NCI-H524 treated with DMSO at 0.1 percent for 48 hours (cell line): ENCODE measurements around the gene GATD1.

Experiments used
- DNase-seq: peaks from one replicate; lab custom pipeline; 2025; lab: John Stamatoyannopoulos, UW

GATD1 gene

DNA sequence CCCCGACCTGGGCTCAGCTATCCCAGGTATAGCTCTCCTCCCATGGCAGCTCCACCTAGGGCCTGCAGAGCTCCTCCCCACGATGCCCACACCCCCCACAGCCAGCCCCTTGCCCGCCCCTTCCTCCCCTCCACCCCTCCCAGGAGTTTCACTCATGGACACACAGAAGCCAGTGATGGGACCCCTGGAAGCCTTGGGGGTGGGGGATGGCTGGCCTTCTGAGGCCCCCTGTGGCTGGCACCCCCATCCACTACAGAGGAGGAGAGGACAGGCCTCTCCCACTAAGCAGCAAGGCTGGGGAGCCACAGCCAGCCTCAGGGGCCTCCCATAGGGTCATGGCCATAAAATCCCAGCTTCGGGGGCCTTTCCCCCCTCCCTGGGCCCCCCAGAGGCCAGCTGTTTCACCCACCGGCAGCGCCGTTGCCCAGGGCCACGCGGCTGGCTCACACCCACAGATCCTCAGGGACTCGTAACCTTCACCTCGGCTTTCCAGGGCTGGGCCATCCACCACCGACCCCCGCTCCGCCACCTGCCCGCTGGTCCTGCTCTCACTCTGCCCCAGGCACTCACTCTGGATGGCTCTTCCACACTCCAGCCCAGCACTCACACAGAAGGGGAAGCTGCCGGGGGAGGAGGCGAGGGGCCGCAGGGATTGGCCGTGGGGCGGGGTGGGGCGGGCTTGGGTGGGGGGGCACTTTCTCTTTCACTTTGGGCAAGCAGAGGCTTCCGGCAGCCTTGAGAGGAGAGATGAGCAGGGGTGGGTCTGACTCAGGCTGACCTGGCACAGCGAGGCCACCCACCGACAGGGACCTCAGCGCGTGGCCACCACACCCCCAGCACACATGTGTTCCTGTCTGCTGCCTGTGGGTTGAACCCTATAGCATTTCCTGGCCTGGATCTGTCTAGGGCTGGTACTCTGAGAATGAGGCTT, 18.6 kb upstream of the GATD1 start:
- no peak for DNase-seq

DNA sequence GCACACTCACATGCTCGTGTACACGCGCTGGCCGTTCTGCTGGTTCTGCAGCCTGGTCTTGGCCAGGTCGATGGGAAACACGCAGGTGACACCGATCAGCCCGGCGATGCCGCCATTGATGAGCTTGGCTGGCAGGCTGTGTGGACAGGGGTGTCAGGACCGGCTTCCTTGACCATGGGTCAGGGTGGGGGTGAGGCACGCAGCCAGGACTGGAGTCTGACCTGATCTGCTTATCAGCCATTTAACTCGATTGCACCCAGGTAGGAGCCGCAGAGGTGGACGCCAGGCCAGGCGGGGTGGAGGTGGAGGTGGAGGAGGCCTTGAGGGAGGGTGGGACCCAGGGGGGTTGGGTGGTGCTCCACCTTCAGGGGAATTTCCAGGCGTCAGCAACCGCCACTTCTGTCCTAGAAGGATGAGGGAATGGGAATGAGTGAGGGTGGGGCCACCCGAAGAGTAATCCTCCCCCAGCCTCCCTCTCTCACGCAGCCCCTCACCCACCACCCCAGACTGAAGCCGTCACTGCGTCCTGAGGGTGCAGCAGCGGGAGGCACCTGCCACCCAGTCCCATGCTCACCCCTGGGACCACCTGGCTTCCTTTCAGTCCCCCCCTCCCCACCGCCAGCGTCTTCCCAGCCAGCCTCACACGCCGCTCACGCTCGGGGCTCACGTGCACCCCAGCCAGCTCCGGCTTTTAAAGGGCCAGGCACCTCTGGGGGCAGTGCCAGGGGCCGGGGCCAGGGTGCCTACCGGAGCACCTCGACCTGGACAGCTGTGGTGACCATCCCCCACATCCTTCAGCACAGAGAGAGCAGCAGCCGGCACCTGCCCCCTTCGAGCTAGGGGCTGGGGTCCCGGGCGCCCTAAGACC, 17.7 kb upstream of the GATD1 start:
- no peak for DNase-seq

DNA sequence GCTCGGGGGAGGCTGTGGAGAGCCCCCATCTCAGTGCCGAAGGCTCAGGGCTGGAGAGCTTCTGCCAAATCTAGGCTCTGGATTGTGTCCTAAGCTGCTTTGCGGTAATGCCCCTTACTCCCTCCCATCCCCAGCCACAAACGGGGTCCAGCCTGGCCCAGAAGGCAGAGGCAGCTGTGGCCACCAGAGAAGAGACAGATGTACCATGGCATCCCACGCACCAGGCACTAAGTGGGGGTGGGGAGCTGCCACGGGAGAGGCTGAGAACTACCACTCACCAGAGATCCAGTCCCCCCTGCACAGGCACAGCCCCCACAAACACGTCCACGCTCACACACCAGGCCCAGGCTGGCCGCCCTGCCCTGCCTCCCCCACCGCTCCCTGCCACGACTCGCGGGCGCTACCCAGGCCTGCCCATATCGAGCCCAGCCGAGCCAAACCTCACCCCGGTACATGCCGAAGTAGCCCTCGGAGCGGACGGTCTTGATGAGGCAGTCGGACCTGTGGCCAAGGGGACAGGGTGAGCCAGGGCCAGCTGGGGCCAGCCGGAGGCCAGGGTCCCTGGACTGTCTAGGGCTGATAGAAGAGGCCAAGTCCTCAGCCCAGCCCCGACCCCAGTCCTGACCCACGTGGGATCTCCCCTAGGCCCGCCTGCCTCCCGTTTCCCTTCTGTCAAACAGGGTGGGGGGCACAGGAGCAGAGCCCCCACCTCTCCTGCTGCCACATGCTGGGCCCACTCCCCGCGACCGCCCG, 16.9 kb upstream of the GATD1 start:
- DNase-seq, result no peak

DNA sequence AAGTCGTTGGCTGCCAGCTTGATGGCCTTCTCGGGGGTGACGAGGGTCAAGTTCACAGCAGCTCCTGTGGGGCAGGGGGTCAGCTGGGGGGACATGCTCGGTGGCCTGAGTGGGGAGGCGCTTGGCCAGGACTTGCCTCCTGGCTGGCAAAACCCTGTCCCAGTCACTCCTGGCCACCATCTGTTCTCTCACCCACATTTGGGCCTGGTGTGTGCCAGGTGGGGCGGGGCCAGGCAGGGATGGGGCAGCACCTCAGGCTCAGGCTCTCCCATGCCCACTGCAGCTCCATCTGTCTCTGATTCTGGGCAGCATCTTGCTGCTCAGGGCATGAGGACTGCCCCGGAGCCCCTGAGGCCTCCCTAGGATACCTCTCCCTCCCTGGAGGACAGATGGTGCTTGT, 16.3 kb upstream of the GATD1 start:
- peak; percentile 59 for DNase-seq

DNA sequence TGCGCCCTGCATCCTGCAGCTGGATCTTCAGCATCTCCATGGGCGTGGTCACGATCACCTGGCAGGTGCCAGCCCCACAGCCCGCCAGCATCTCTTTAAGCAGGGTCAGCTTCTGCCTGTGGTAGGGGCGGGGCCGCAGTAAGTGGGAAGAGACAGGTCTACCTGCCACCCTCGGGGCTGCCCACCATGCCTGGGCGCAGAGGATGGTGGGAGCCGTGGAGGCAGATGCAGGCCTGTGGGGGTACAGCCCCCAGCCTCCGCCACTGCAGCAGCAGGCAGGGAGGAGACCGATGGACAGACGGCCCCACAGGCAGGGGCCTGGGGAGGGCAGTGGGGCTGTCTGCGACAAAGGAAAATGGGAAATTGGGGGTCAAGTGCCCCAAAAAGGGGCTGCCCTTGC, 15.6 kb upstream of the GATD1 start:
- no peak for DNase-seq

DNA sequence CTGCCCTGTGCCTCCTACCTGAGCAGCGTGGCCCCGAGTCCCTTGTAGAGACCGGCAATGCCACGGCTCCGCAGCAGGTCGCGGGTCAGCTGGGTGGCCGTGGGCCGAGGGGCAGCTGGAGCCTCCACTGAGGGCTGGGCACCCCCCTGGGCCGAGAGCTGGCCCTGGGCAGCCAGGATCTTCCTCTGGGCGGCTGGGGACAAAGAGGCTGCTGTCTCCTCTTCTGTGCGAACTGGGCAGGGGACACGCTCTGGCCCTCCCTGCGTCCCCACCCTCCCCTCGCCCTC, 15.2 kb upstream of the GATD1 start:
- DNase-seq, result no peak

DNA sequence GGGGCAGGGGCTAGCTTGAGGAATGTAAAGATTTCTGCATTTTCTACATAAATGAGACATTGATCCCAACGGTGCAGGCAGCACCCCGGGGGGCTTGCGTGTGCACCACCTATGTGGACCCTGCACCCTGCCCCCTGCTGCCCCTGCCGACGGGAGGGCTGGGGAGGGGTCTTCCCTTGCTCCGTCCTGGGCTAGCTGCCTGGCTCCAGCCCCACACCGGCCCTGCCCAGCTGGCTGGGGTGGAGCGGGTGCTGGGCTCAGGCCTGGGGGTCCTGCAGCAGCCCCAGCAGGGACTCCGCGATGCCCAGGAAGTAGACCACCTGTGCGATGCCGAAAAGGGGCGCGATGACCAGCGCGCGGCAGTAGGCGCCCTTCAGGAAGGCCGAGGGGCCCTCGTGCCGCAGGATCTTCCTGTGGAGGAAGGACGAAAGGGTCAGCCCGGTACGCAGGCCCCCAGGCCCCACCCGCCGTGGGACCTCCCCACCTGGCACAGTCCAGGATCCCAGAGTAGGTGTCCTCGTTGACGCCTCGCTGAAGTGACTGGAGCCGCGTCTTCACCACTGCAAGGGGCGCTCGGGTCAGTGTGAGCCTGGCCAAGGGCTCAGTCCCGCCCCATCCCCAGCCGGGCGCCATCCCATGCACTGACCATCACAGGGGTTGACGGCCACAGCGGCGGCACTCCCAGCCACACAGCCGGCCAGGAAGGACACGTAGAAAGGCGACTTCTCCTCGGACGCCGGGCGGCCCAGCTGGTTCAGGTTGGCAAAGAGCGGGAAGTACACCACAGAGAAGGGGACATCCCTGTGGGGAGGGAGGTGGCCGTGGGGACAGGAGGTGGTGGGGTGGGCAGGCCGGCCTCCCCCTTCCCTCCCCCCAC, 14.6 kb upstream of the GATD1 start:
- no peak for DNase-seq

DNA sequence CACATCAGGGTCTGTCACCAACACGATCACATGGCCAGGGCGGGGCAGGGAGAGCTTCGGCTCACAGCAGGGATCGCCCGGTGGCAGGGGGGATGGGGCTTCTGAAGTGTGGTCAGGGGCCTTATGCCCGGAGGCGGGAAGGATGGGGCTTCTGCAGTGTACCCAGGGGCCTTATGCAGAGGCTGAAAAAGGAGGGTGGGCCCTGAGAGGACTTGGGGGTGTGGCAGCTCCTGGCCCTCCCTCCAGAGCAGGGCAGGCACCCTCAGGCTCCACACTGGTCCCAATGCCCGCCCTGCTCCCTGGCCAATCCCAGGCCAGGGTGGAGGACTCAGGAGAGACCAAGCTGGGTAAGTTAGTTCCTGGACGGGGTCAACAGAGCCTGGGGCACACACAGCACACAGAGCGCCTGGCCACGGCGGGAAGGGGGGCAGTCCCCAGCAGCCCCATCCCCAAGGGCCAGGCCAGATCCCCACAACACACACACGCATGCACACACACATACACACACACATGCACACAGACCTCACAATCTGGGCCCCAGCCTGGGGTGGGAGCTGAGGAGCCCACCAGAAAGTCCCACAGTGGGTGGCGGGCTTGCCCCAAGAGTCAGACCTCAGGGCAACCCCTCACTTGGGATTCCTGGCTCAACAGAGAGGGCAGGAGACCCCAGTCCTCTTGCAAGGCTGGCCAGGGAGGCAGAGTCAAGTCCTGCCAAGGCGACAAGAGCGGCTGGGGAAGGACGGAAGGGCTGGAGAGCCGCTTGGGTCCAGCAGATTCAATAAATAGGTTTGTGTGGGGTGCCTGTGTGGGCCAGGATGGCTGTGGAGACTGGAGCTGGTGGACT, 13.7 kb upstream of the GATD1 start:
- no peak for DNase-seq

DNA sequence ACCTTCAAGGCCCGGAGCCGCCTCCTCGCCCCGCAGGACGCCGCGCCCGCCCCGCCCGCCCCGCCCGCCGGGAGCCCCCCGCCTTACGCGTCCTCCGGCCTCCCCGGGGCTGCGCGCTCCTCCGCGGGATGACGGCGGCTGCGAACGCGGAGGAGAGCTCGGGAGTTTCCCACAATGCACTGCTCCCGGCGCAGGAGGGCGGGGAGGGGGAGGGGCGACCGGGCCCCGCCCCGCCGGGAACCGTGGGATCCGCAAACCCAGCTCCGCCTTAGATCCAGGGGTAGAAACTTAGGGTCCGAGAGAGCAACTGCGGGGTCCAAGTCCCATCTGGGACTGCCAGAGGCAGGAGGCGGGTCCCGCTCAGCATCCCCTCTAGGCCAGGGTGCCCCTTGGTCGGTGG, 12.7 kb upstream of the GATD1 start, which contains the start of gene CEND1:
TSS of gene CEND1 (minus strand) at position 148 of the 400 bp plus-strand sequence. CDS start 1,514 bp downstream, outside the sequence.
- DNase-seq, result no peak

DNA sequence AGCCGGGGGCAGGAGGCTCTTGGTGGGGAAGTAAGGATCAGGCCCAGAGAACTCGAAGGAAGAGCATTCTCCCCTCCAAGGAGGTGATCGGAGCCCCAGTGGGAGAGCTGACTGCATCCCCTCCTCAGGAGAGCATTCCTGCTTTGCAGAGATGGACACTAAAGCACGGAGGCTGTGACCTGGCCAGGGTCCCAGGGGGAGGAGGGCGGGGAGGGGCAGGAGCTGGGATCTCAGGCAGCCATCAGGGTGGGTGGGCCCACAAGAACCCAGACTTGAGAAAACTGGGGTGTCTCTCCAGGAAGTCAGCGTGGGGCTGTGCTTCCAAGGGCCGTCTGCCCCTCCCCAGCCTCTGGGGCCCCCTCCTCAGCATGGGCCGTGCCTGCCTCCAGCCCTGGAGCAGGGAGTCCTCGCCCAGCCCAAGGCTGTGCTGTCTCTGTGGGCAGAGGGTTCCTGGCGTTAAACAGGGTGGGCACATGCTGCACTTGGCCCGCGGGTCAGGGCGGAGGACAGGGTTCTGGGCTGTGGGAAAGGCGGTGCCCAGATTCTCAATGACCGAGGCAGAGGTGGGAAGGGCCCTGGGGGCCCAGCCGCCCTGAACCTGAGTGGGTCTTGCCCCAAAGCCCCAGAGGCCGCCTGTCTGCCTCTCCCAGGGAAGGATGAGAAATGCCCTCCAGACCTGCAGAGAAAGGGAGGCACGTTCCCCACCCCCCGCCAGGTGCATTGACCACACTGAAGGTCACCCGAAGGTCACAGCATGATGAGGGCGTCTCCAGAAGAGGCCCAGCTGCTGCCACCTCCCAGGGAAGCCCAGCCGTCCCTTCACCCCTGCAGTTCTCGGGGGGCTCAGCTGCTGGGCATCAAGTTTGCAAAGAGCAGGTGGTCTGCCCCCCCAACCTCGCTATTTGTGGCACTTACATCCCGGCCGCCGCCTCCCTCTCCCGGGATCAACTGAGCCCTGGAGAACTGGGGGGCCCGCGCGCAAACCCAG, 12.0 kb upstream of the GATD1 start:
- no peak for DNase-seq

DNA sequence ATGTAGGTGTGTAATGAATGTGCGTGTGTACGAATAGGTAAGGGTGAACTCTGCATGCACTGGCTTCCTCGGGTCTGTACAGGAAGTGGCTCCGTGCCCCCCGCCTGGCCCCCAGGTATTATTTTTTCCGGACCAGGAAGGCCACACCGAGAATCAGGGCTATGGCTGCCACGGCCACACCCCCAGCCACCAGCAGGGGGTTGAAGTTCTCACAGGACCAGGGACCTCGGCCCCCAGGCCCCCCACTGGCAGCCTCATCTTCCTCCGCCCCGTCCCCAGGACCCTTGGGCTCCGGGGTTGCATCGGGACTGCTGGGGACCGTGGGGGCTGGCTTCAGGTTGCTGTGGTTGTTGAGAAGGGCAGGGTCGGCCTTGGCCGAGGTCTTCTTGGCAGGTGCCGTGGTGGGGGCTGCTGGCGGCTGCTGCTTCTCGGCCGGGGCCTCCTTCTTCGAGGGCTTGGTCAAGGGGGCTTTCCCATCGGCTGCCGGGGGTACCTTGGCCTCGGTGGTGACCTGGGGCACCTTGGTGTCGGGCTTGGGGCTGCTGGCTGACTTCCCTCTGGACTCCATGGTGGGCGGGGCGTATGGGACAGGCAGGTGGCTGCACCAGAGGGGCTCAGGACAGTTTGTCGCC, 10.8 kb upstream of the GATD1 start:
- no peak for DNase-seq

DNA sequence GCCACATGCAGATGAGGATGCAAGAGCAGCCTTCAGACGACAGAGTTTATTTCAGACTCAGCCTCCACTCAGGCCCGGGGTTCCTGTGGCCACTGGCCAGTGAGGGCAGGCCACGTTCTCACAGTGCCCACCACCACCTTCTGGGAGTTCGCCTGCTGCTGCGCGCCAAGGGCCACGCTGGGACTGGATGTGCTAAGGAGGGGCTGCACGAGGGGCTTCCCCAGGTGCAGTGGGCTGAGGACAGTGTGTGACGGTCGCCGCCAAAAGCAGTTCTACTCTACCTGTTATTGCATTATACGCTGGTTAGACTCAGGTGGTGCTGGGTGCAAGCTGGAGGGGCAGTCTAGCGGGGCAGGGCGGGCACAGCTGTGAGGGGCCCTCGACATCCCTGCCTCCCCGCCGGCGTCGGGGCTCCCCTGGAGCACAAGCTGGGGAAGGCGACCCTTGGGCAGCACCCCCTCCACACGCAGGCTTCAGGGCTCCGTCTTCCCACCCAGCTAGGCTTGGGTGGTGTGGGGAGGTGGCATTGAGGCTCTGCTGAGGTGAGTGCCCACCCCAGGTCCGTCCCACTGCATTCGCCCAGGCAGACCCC, 9.9 kb upstream of the GATD1 start:
- DNase-seq, result no peak

DNA sequence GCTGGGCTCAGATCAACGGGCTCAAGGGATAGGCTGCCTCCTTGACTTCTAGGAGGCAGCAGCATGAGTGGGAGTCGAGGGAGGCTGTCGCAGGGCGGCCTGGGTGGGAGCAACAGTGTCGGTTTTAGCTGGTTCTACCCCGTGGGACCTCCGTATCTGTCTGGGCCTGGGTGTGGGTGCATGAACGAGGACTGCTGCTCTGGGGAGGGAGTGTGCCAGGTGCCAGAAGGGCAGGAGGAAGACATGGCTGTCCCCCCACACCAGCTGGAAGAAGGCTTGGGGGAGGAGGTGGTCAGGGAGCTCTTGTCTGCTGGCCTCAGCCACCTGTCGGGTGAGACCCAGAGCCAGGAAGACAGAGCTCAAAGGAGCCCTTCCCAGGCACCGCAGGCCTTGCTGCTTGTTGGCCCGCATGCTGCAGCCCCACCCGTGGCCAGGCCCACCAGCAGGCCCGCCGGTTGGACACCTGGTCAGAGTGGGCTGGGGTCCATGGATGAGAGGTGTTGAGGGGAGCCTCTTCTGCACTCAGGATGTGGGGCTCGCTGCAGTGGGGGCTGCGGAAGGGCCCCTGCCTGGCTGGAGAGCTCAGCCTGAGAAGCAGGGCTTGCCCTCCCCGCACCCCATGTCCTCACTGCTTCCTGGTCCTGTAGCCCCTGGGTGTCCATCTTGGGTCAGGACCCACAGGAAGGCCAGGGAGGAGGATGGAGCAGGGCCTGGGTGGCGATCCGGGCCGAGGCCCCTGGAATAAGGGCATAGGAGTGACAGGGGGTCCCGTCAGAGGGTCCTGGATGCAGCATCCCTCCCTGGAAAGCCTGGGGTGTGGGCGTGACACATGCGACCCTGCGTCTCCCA, 9.2 kb upstream of the GATD1 start:
- peak; percentile 36 for DNase-seq

DNA sequence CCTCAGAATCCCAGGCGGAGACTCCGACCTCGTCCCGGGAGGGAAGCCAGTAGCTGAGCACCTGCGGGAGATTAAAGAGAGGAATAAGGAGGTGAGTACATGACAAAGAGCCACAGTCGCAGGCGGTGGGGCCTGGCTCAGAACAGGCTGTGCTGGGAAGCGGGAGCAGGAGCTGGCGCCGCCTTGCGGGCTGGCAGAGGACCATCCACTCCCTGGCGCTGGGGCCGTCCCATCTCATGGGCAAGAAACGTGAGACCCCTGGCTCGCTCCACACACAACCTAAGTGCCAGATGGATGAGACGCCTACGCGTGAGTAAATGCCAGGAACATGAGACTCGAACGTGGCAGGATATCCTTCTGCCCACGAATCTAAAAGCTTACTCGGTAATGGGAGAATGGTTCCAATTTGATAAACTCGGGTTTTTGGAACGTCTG, 6.3 kb upstream of the GATD1 start:
- DNase-seq, result peak; percentile 81

DNA sequence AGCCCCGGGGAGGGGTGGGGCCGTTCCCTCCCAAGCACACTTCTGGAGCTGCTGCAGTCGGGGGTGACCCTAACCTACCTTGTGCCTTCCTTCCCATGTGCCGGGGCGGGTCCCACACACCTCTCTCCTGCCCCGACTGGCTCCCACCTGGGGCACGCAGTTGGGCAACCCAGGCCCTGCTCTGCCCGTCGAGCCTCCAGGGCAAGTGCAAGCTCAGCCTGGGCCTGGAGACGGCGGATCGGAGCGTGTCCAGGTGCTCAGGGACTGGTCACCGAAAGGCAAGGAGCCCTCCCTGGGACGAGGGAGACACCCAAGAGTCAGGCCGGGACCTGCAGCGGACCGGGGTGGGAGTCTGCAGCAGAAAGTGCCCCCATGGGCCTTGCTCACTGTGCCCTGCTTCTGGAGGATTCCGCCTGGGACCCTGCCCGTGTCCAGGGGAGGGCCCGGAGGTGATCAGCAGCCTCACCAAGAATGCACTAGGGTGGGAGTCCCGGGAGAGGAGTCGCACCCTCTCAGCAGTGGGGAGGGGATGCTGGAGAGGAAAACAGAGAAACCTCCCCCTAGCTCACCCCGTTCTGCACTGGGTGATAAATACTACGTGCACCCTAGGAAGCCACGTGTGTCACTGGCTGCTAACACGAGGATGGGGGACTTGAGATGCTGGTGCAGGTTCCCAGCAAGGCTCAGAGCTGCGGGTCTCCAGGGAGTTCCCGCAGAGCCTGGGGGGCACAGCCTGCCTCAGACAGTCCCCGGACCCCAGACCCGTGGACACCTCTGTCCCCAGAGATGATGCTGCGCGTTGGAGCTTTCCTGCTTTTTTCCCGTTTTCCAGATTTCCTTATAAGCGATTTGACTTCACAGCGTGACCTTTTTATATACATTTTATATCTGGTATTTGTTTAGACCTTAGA, 5.2 kb upstream of the GATD1 start:
- no peak for DNase-seq

DNA sequence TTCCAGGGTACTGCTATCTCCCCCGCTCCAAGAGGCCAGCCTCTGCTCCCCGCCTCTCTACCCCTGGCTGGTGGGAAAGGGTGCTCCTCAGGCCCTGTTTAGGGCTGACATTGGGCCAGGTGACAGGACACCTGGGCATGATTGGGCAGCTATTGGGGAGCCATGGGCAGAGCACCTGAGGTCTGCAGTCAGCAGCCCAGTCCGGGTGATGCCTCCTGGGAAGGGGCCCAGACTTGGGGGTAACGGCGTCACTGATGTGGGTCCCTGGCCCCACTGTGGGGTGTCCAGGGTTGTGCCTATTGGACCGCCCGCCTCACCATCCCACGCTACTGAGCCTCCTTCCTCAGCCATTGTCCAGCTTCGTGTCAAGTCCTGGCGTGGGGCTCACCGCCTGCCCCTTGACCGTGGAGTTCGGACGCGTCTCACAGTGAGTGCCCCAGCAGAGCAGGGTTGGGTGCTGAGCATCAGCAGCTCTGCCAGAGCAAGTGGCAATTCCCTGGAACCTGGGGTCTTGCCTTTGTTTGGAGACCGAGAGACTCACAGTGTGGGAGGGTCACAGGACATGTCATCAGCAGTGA, 2.8 kb upstream of the GATD1 start:
- no peak for DNase-seq
